HG03066 (cell line): Measurements from ENCODE around the gene ASB12.
"Not testable (repeated sequence)": the region's sequence is repeated elsewhere in the genome, so short reads cannot be mapped to it uniquely, and the experiment has no call there.

Experiments
- ATAC-seq: cut with Tn5 transposase; IDR thresholded peaks from one replicate; pipeline ENCODE4 v1.9.1; 2021; ENCODE audit warnings: low read depth; ENCODE audit not compliant: unreplicated experiment

Gene ASB12, protein sequence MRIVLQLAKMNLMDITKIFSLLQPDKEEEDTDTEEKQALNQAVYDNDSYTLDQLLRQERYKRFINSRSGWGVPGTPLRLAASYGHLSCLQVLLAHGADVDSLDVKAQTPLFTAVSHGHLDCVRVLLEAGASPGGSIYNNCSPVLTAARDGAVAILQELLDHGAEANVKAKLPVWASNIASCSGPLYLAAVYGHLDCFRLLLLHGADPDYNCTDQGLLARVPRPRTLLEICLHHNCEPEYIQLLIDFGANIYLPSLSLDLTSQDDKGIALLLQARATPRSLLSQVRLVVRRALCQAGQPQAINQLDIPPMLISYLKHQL

DNA sequence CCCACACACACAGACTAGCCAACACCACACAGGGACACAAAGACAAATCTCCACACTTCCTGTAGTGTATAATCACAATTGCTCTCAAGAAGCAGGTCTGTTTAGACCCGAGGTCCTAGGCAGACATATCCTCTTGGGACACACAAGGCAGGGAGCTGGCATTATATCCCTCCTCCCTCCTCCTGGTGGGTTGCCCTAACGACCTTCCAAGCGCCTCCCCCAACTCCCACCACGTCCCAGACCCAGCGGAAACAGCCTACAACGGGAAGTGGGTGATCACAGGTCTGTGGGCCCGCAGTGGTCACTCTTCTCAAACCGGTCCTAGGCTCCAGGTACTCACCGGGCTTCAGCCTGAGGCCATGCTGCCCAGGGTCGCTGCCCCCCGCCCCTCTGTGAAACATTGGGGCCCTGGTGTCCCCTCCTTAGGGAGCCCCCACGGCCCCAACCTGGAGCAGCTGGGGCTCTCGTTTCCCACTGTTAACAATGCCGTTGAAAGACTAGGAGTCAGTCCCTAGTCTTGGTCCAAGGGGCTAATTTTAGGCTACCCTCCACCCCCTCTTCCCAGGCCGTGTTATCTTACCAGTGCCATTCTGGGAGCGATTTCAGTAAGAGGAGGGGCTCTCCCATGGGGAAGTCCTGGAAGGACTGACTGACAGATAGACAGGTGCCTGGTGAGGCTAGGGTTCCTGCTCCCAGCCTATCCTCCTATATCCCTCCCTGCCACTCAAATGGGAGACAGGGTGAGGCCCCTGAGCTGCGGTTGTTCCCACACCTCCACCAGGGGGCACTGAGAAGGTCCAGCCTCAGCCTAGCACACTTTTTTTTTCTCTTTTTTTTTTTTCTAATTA is at the start of gene ASB12:
Gene ASB12, minus strand, starts transcription at position 485 of the 848 bp plus-strand sequence. CDS start 4,957 bp downstream, outside the sequence.
- ATAC-seq, result no peak

GRCh38 chrX:64265265-64265664 is 34.9 kb upstream of the ASB12 start:
- ATAC-seq, result no peak

GRCh38 chrX:64229154-64229553 is 1.3 kb downstream of the ASB12 start:
- no peak for ATAC-seq

DNA sequence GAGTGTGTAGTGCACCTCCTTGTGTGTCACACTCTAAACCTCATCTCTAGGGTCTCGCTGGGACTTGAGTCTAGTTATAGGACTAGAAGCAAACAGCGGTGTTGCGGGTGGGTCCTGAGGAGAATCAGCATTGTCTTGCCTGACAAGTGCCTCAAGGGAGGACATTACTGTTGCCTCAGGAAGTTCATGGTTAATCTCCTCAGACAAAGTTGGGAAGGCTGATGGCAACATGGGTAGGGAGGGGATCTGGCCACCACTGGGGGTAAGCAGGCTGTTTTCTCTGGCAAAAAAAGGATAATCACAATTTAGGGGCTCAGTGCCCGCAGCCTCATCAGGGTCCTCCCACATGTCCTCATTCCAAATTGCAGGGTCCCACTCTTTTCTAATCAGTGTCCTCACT is 12.4 kb downstream of the ASB12 start:
- ATAC-seq, result no peak

DNA sequence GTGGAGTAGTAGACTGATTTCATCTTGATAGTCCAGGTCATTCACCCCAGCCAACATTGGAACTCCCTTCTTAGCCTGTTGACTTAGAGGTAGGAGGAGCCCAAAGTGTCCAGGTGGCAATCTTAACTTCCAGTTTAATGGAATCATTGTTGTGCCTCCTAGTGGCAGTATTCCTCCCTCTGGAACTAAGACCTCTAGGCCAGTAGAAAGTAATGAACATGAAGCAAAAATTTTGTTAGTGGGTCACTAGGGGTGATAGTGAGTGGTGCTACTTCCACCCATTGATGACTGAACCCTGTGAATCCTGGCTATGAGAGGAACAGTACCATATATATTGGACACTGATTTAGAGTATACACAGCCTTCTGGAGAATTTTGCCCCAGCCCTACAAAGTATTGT is 16.4 kb downstream of the ASB12 start:
- ATAC-seq, result not testable (repeated sequence)

- ATAC-seq, result no peak
Measured at GRCh38 chrX:64206556-64207162, 23.7 kb downstream of the ASB12 start.

GRCh38 chrX:64205735-64206501 is 24.5 kb downstream of the ASB12 start:
- ATAC-seq, result peak; percentile 87

GRCh38 chrX:64205441-64205734 is 25.0 kb downstream of the ASB12 start, which contains the start of gene AMER1:
AMER1 (minus strand) TSS chrX:64205708; CDS start chrX:64193286, 12,422 bp downstream.
- ATAC-seq, result peak; percentile 31

- ATAC-seq, result peak; percentile 14
Measured at GRCh38 chrX:64204701-64205440, 25.5 kb downstream of the ASB12 start.

- ATAC-seq, result no peak
Measured at GRCh38 chrX:64204252-64204651, 26.2 kb downstream of the ASB12 start.

DNA sequence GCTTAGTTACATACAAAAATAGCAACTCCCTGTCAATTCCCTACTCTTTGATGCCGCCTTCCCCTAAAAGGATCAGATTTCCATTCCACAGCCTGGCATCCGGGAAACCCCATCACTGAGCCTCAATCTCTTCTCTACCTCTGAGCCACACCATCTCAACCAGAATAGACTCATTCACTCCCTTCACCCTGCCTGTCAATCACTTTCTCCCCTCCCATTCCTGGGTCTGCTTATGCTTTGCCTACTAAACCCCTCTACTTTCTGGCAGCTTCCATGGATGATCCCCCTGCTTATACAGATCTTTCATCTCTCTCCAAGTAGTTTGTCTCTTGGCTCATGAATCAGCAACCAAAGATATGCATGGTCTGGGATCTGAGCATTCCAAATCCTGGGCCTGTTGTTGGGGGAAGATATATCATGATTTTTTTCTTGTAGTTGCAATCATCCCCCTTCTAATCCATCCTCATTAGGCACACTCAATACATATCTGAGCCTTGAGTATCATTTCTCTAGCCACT is 27.5 kb downstream of the ASB12 start:
- no peak for ATAC-seq

DNA sequence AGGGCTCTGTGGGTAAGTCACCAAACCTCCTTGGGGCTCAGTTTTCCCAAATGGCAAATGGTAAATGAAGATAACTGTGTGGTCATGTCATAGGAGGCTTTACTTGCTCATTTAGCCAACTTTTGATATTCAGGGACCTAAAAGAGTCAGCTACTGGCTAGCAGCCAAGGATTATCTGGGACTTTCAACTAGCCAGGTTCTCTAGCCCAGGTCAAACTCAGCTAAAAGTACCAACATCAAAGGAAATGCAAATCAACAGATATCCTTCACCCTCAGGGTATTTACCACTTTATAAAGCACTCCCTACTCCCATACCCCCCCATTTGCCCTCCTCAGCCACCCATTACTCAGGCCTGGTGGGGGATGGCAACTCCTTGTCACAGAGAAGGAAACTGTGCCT is 32.4 kb downstream of the ASB12 start:
- ATAC-seq, result no peak

DNA sequence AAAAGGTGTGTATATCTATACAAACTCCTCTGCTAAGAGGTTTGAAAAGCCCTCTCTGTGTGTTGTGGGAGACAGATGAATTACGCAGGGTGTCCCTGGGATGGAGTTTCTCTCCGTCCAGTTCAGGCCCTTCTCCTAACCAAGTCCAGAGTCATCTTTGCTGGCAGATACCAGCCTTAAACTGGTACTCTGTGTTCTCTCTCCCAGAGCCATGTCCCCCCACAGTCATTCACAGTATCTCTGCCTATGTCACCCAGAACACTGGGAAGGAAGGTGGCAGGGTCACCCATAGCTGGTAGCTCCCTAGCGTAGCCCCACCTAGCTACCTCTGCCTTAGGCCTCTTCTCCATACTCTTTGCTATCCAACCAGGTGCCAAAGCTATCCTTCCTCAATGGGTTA is 33.8 kb downstream of the ASB12 start:
- no peak for ATAC-seq

- ATAC-seq, result no peak
Measured at GRCh38 chrX:64195862-64196261, 34.5 kb downstream of the ASB12 start.

GRCh38 chrX:64192673-64193072 is 37.7 kb downstream of the ASB12 start:
- ATAC-seq, result no peak

DNA sequence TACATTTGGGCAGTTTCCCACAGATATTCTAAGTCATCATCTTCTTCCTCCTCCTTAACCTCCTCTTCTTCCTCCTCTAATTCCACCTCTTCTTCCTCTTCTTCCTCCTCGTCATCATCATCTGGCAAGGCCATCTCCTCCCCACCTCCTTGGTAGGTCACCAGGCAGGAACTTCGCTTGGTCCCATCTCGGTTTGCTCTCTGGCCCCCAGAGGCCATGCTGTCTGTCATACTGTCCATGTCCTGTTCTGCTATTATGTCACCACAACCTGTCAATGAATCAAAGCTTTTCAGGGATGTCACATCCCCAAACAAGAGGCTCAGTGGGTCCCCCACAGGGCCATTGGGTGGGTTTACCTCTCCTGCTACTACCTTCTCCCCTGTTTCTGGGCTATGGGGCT is 38.4 kb downstream of the ASB12 start:
- no peak for ATAC-seq

DNA sequence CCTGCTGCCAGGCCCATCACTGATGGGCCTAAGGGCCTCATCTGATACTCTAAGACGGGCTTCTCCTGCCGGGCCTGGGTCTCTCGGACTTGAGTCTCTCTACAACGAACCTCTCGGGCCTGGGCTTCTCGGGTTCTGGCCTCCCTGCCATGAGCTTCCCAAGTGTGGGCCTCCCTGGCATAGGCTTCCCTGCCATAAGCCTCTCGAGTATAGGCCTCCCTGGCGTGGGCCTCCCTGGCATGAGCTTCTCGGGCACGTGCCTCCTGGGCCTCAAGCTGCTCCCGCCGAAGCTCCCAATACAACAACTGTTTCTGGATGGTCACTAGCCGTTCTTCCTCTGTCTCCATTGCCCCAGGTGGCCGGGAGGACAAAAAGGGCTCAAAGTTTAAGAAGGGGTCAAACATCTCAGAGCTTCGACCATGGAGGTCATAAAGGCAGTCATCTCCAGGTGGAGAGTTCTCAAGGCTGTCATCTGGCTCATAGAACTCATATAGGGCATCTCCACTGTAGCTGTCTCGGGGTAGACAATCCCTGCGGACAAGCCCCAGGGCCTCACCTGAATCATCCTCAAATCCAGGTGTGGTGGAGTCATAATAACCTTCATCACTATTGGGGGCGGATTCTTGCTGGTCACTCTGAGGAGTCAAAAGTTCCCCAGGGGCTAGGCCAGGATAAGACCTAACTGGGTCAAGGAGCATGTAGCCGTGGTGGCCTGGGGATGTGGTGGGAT is 39.0 kb downstream of the ASB12 start:
- ATAC-seq, result no peak

DNA sequence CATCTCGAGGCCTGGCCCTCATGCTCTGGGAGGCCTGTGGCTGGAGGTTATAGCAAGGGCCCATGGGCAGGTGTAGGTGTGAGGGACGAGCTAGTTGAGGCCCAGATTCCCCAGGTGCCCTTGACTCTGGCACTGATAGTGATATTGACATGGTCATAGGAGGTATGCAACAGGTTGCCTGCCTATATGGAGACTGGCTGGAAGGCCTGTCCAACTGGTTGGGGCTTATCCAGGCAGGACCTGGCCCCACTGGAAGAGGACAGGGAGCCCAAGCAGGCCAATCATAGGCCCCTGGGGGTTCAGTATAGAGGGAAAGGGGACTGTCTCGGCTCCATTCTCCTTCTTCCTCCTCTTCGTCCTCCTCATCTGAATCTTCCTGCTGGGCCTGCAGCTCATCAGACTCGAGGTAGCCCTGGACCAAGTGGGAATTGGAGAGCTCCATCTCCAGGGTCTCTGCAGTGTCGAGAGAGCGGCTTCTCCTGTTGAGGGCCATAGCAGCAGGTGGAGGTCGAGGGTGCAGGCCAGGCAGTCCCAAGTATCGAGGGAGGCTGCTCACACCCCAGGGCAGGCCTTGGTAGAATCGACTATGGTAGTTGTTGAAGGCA is 40.2 kb downstream of the ASB12 start:
- no peak for ATAC-seq

DNA sequence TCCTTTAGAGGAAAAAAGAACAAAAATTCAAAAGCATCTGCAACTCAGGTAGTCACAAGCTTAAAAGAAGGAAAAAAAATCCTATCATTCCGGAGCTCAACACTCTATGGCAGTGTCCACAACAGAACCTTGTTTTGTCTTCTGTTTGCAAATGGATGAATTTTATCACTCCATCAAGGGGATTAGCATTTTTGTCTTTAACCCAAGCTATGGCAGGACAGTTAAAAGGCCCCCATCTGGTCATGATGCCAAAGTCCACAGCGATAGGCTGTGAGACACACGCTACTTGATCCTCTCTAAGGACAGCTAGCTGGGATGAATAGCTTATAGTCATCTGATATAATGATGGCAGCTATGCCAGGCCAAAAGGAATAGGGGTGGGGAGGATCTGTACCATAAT is 41.5 kb downstream of the ASB12 start:
- ATAC-seq, result no peak
